Activated T-cell treated with anti-CD3 and anti-CD28 coated beads, Interleukin-2, amount 50 U/mL, for 4 hours (primary cell): ENCODE data around the gene FBXO41. TPM values are rescaled to one million over a fixed set of nuclear protein-coding genes. Genes with fewer than 3 reads are reported as not detected.
A peak's percentile ranks its signal among the peaks of the same experiment; 100 is the strongest.

Source experiments
- ATAC-seq, 2 donors: fragments of 200-7000 bp; cut with Tn5 transposase; one replicate each; pipeline ENCODE4 v1.10.0; 2021
- DNase-seq: peaks from one replicate; pipeline ENCODE4 v3.0.0-alpha.2; 2020
- H3K27me3 Mint-ChIP-seq: one replicate; pipeline ENCODE4 v1.8.0; 2021; ENCODE audit warnings: low read depth, mixed read lengths
- H3K36me3 Mint-ChIP-seq: one replicate; pipeline ENCODE4 v1.8.0; 2022; ENCODE audit warnings: mixed read lengths; ENCODE audit not compliant: insufficient read depth
- H3K4me1 Mint-ChIP-seq: one replicate; pipeline ENCODE4 v1.8.0; 2021; ENCODE audit warnings: low read depth, mixed read lengths
- H3K4me3 Mint-ChIP-seq: one replicate; pipeline ENCODE4 v1.8.0; 2021; ENCODE audit warnings: mild to moderate bottlenecking, moderate library complexity, mixed read lengths
- H3K9me3 Mint-ChIP-seq: one replicate; pipeline ENCODE4 v1.8.0; 2021; ENCODE audit warnings: mixed read lengths
- total RNA-seq, 3 donors: library from RNA; stranded (reverse); gene quantifications; one replicate each; pipeline ENCODE4 v1.2.1, GENCODE V29; 2021

The FBXO41 gene
- total RNA-seq, 3 donors from 2014 or later = 18.8 to 28.1 (median 27.6) TPM

- Mint-ChIP-seq H3K4me3 (peak within 1 kb of the TSS; percentile 99), H3K9me3 (no peaks in the 10 kb centered on the region), H3K27me3 (no peaks in the 10 kb centered on the region), H3K4me1 (peaks cover 36% of the 10 kb centered on the region), H3K36me3 (peaks cover 21% of the 10 kb centered on the region)
- DNase-seq = peak; percentile 88
- ATAC-seq = peak; percentile 83 to 86
These were observed 50.9 kb downstream of the FBXO41 start, which contains the start of gene PRADC1 for GRCh38 chr2:73233154-73233931. TSS of gene PRADC1 (minus strand) at chr2:73233239. CDS start at chr2:73233160, 79 bp downstream.

- ATAC-seq (no peak), DNase-seq (peak; percentile 19)
- peak overlapping the region; percentile 99 for H3K4me3 Mint-ChIP-seq
- peaks cover 18% of the 10 kb centered on the region for H3K36me3 Mint-ChIP-seq
- H3K9me3 Mint-ChIP-seq = no peaks in the 10 kb centered on the region
- H3K4me1 Mint-ChIP-seq = peaks cover 32% of the 10 kb centered on the region
- no peaks in the 10 kb centered on the region for H3K27me3 Mint-ChIP-seq
These were observed 51.7 kb downstream of the FBXO41 start for GRCh38 chr2:73232403-73233153.

GRCh38 chr2:73228631-73229030 lies 55.6 kb downstream of the FBXO41 start:
- DNase-seq (no peak), ATAC-seq (no peak)
- no peaks in the 10 kb centered on the region for H3K9me3 Mint-ChIP-seq
- H3K4me3 Mint-ChIP-seq = no peak overlapping the region
- peaks cover 9% of the 10 kb centered on the region for H3K4me1 Mint-ChIP-seq
- no peaks in the 10 kb centered on the region for H3K27me3 Mint-ChIP-seq
- peaks cover 4% of the 10 kb centered on the region for H3K36me3 Mint-ChIP-seq

- Mint-ChIP-seq H3K4me3 (no peak overlapping the region), H3K36me3 (peaks cover 6% of the 10 kb centered on the region), H3K9me3 (no peaks in the 10 kb centered on the region), H3K27me3 (no peaks in the 10 kb centered on the region), H3K4me1 (peaks cover under 1% of the 10 kb centered on the region)
- ATAC-seq = no peak
- DNase-seq = no peak
These were observed 57.2 kb downstream of the FBXO41 start for GRCh38 chr2:73227086-73227485.

GRCh38 chr2:73225513-73226360 lies 58.5 kb downstream of the FBXO41 start:
- no peaks in the 10 kb centered on the region for H3K4me1 Mint-ChIP-seq
- no peaks in the 10 kb centered on the region for H3K27me3 Mint-ChIP-seq
- H3K36me3 Mint-ChIP-seq = peaks cover 16% of the 10 kb centered on the region
- no peak for DNase-seq
- ATAC-seq = no peak
- H3K4me3 Mint-ChIP-seq = no peak overlapping the region
- no peaks in the 10 kb centered on the region for H3K9me3 Mint-ChIP-seq

- DNase-seq (no peak), ATAC-seq (no peak)
- Mint-ChIP-seq H3K9me3 (no peaks in the 10 kb centered on the region), H3K4me3 (no peak overlapping the region), H3K27me3 (no peaks in the 10 kb centered on the region), H3K36me3 (peaks cover 26% of the 10 kb centered on the region), H3K4me1 (no peaks in the 10 kb centered on the region)
These were observed 60.5 kb downstream of the FBXO41 start for GRCh38 chr2:73223821-73224220.

- no peaks in the 10 kb centered on the region for H3K9me3 Mint-ChIP-seq
These were observed 66.0 kb downstream of the FBXO41 start for GRCh38 chr2:73218298-73218697.

GRCh38 chr2:73217826-73218225 lies 66.5 kb downstream of the FBXO41 start:
- ATAC-seq (no peak), DNase-seq (no peak)
- Mint-ChIP-seq H3K4me1 (peaks cover 24% of the 10 kb centered on the region), H3K9me3 (no peaks in the 10 kb centered on the region), H3K36me3 (peaks cover 27% of the 10 kb centered on the region), H3K4me3 (no peak overlapping the region), H3K27me3 (no peaks in the 10 kb centered on the region)

More at GRCh38 chr2:73218298-73218697, 66.0 kb downstream of the FBXO41 start:
- peaks cover 20% of the 10 kb centered on the region for H3K4me1 Mint-ChIP-seq
- DNase-seq = no peak
- H3K27me3 Mint-ChIP-seq = no peaks in the 10 kb centered on the region
- H3K36me3 Mint-ChIP-seq = peaks cover 27% of the 10 kb centered on the region
- ATAC-seq = no peak
- no peak overlapping the region for H3K4me3 Mint-ChIP-seq

- no peaks in the 10 kb centered on the region for H3K27me3 Mint-ChIP-seq
- ATAC-seq (no peak), DNase-seq (no peak)
- peaks cover 26% of the 10 kb centered on the region for H3K36me3 Mint-ChIP-seq
- no peak overlapping the region for H3K4me3 Mint-ChIP-seq
- no peaks in the 10 kb centered on the region for H3K9me3 Mint-ChIP-seq
- H3K4me1 Mint-ChIP-seq = peaks cover 30% of the 10 kb centered on the region
These were observed 67.1 kb downstream of the FBXO41 start for GRCh38 chr2:73217160-73217559.

- Mint-ChIP-seq H3K27me3 (no peaks in the 10 kb centered on the region), H3K9me3 (no peaks in the 10 kb centered on the region), H3K36me3 (peaks cover 11% of the 10 kb centered on the region), H3K4me3 (peak overlapping the region; percentile 97), H3K4me1 (peaks cover 30% of the 10 kb centered on the region)
- DNase-seq = no peak
- no peak for ATAC-seq
These were observed 69.0 kb downstream of the FBXO41 start for GRCh38 chr2:73215254-73215653.

- peak; percentile 91 for ATAC-seq
- peaks cover 30% of the 10 kb centered on the region for H3K4me1 Mint-ChIP-seq
These were observed 69.9 kb downstream of the FBXO41 start, which contains the start of gene SMYD5 for GRCh38 chr2:73214120-73215035. TSS of gene SMYD5 (plus strand) at chr2:73214245. CDS start at chr2:73214267, 22 bp downstream.

GRCh38 chr2:73212448-73213176 lies 71.7 kb downstream of the FBXO41 start:
- Mint-ChIP-seq H3K4me3 (peak overlapping the region; percentile 97), H3K4me1 (peaks cover 30% of the 10 kb centered on the region), H3K9me3 (no peaks in the 10 kb centered on the region), H3K27me3 (peaks cover 6% of the 10 kb centered on the region), H3K36me3 (no peaks in the 10 kb centered on the region)
- ATAC-seq (peak; percentile 72), DNase-seq (peak; percentile 68)

More at GRCh38 chr2:73214120-73215035, 69.9 kb downstream of the FBXO41 start, which contains the start of gene SMYD5:
- peak; percentile 94 for DNase-seq
- peak within 1 kb of the TSS; percentile 97 for H3K4me3 Mint-ChIP-seq
- H3K36me3 Mint-ChIP-seq = peaks cover 6% of the 10 kb centered on the region
- H3K9me3 Mint-ChIP-seq = no peaks in the 10 kb centered on the region
- no peaks in the 10 kb centered on the region for H3K27me3 Mint-ChIP-seq

- ATAC-seq = no peak
- no peaks in the 10 kb centered on the region for H3K9me3 Mint-ChIP-seq
- H3K4me1 Mint-ChIP-seq = peaks cover 30% of the 10 kb centered on the region
- H3K4me3 Mint-ChIP-seq = no peak overlapping the region
- H3K27me3 Mint-ChIP-seq = peaks cover 6% of the 10 kb centered on the region
- no peaks in the 10 kb centered on the region for H3K36me3 Mint-ChIP-seq
- DNase-seq = no peak
These were observed 72.2 kb downstream of the FBXO41 start for GRCh38 chr2:73212098-73212447.
